GM18951 (cell line): ENCODE results near the gene MALAT1.
A peak's percentile ranks its signal among the peaks of the same experiment; 100 is the strongest.

Source experiments
- POLR2A ChIP-seq: IDR thresholded peaks from 4 replicates; pipeline ENCODE4 v1.6.1; 2011; ENCODE audit warnings: mild to moderate bottlenecking; ENCODE audit not compliant: insufficient read length, insufficient read depth; ENCODE audit errors: extremely low read depth
- in situ Hi-C: fragments of 300-500 bp; cut with MboI; formaldehyde crosslinking; loops from one replicate; pipeline ENCODE4 v1.12.0; 2022; ENCODE audit warnings: low sequenced_read_pairs, mixed read lengths, inconsistent platforms; ENCODE audit not compliant: unreplicated experiment

MALAT1 gene

GRCh38 chr11:65498042-65498726, 661 bp upstream of the MALAT1 start:
- no peak for TF ChIP-seq POLR2A
- in situ Hi-C loops = no loop called here

- TF ChIP-seq POLR2A = no peak
- in situ Hi-C loops = no loop called here
Observed at GRCh38 chr11:65498727-65498976, 193 bp upstream of the MALAT1 start.

GRCh38 chr11:65499713-65500386, 1.0 kb downstream of the MALAT1 start:
- no peak for TF ChIP-seq POLR2A
- in situ Hi-C loops = loop anchor here (5.0 kb wide), 1 partner anchor 78 kb away; the partner anchor contains the start of gene NEAT1

- in situ Hi-C loops = loop anchor here (5.0 kb wide), 1 partner anchor 78 kb away; the partner anchor contains the start of gene NEAT1
- TF ChIP-seq POLR2A = peak; percentile 85
Observed at GRCh38 chr11:65500387-65501185, 1.7 kb downstream of the MALAT1 start.

GRCh38 chr11:65501186-65501471, 2.3 kb downstream of the MALAT1 start:
- no peak for TF ChIP-seq POLR2A
- in situ Hi-C loops = loop anchor here (5.0 kb wide), 1 partner anchor 79 kb away; the partner anchor contains the start of gene NEAT1

- in situ Hi-C loops = loop anchor here (5.0 kb wide), 1 partner anchor 79 kb away; the partner anchor contains the start of gene NEAT1
Observed at GRCh38 chr11:65501472-65502273, 2.8 kb downstream of the MALAT1 start.

GRCh38 chr11:65502274-65502554, 3.4 kb downstream of the MALAT1 start:
- TF ChIP-seq POLR2A = no peak
- in situ Hi-C loops = loop anchor here (5.0 kb wide), 1 partner anchor 80 kb away; the partner anchor contains the start of gene NEAT1

More at GRCh38 chr11:65501472-65502273, 2.8 kb downstream of the MALAT1 start:
- peak; percentile 38 for TF ChIP-seq POLR2A

GRCh38 chr11:65502555-65503367, 3.9 kb downstream of the MALAT1 start:
- in situ Hi-C loops = loop anchor here (5.0 kb wide), 1 partner anchor 80 kb away; the partner anchor contains the start of gene NEAT1
- TF ChIP-seq POLR2A = peak; percentile 64

GRCh38 chr11:65503368-65503948, 4.6 kb downstream of the MALAT1 start:
- TF ChIP-seq POLR2A = no peak
- in situ Hi-C loops = loop anchor here (5.0 kb wide), 1 partner anchor 81 kb away; the partner anchor contains the start of gene NEAT1

GRCh38 chr11:65503949-65504673, 5.3 kb downstream of the MALAT1 start:
- TF ChIP-seq POLR2A = peak; percentile 4
- in situ Hi-C loops = loop anchor here (5.0 kb wide), 1 partner anchor 82 kb away; the partner anchor contains the start of gene NEAT1
